GM23248 (cell line): ENCODE results near the gene SMG5. TPM values are rescaled to one million over a fixed set of nuclear protein-coding genes. Genes with fewer than 3 reads are reported as not detected.

Experiments
- DNase-seq: peaks from one replicate; pipeline ENCODE4 v3.0.0-alpha.2; 2015
- H2AFZ ChIP-seq: fragments of 200-600 bp; sonication (generic); 2 replicates; pipeline ENCODE4 v1.6.1; 2016; ENCODE audit warnings: antibody characterized with exemption
- H3F3A ChIP-seq: fragments of 200-600 bp; sonication (generic); 2 replicates; pipeline ENCODE4 v1.6.1; 2016; ENCODE audit warnings: mild to moderate bottlenecking, antibody characterized with exemption, mixed run types; ENCODE audit not compliant: insufficient read depth
- H3K27ac ChIP-seq: fragments of 200-600 bp; sonication (generic); 2 replicates; pipeline ENCODE4 v1.5.1; 2016; ENCODE audit warnings: mild to moderate bottlenecking
- H3K27me3 ChIP-seq: fragments of 200-600 bp; sonication (generic); replicated peaks from 2 replicates; pipeline ENCODE4 v1.6.1; 2016; ENCODE audit warnings: mild to moderate bottlenecking; ENCODE audit not compliant: insufficient read depth
- H3K36me3 ChIP-seq: fragments of 200-600 bp; sonication (generic); 2 replicates; pipeline ENCODE4 v1.6.1; 2016; ENCODE audit warnings: low read depth, mild to moderate bottlenecking
- H3K4me1 ChIP-seq: fragments of 200-600 bp; sonication (generic); 2 replicates; pipeline ENCODE4 v1.6.1; 2016; ENCODE audit warnings: mild to moderate bottlenecking; ENCODE audit not compliant: insufficient read depth
- H3K4me2 ChIP-seq: fragments of 200-600 bp; sonication (generic); one replicate; pipeline ENCODE4 v1.6.1; 2016; ENCODE audit warnings: mild to moderate bottlenecking; ENCODE audit not compliant: unreplicated experiment
- H3K4me3 ChIP-seq: fragments of 200-600 bp; sonication (generic); 2 replicates; pipeline ENCODE4 v1.5.1; 2016; ENCODE audit warnings: mild to moderate bottlenecking
- H3K79me2 ChIP-seq: fragments of 200-600 bp; sonication (generic); 2 replicates; pipeline ENCODE4 v1.6.1; 2016; ENCODE audit warnings: mild to moderate bottlenecking; ENCODE audit not compliant: insufficient read depth
- H3K9ac ChIP-seq: fragments of 200-600 bp; sonication (generic); 2 replicates; pipeline ENCODE4 v1.6.1; 2016; ENCODE audit warnings: mild to moderate bottlenecking
- H3K9me2 ChIP-seq: fragments of 200-600 bp; sonication (generic); 2 replicates; pipeline ENCODE4 v1.6.1; 2016; ENCODE audit warnings: mixed run types, mild to moderate bottlenecking, moderate library complexity; ENCODE audit not compliant: insufficient read depth
- H3K9me3 ChIP-seq: fragments of 200-600 bp; sonication (generic); one replicate; pipeline ENCODE4 v1.6.1; 2017; ENCODE audit warnings: low read depth
- H4K20me1 ChIP-seq: fragments of 200-600 bp; sonication (generic); 2 replicates; pipeline ENCODE4 v1.6.0; 2016; ENCODE audit not compliant: insufficient read depth
- EZH2 ChIP-seq: fragments of 200-600 bp; sonication (generic); IDR thresholded peaks from 2 replicates; pipeline ENCODE4 v1.6.1; 2018; ENCODE audit warnings: antibody characterized with exemption, mild to moderate bottlenecking; ENCODE audit not compliant: insufficient read depth, poor library complexity, severe bottlenecking
- EZH2phosphoT487 ChIP-seq: fragments of 200-600 bp; sonication (generic); IDR thresholded peaks from 2 replicates; pipeline ENCODE4 v1.6.1; 2018; ENCODE audit warnings: antibody characterized with exemption, moderate library complexity, mild to moderate bottlenecking, low read depth; ENCODE audit not compliant: insufficient read depth
- WGBS, 2 experiments: methylation state at CpG; one replicate each; pipeline ENCODE4 v1.1.6; 2015 to 2017; ENCODE audit warnings: low lambda C conversion rate in 2 of 2, low coverage in 1 of 2; ENCODE audit errors: missing lambda C conversion rate in 2 of 2; 5-methylcytosine and 5-hydroxymethylcytosine counted together
- in situ Hi-C: fragments of 300-500 bp; cut with MboI; formaldehyde crosslinking; loops from 2 replicates; pipeline ENCODE4 v1.15.0; 2020
- polyA plus RNA-seq: library from polyadenylated mRNA; unstranded; fragments of >200 nt; fragmentation: Nextera tagmentation; extraction: Ambion mirVana; gene quantifications from 2 replicates; pipeline ENCODE4 v1.2.1, GENCODE V29; 2016
- total RNA-seq: library from RNA; depleted of rRNA; stranded (reverse); fragments of >200 nt; shearing (Covaris generic); gene quantifications from 2 replicates; pipeline ENCODE4 v1.2.3, GENCODE V29; 2014; rRNA removed

Gene SMG5
- total and polyA plus RNA-seq, 2 experiments from 2014 or later: 32.2 to 60.0 TPM

DNA sequence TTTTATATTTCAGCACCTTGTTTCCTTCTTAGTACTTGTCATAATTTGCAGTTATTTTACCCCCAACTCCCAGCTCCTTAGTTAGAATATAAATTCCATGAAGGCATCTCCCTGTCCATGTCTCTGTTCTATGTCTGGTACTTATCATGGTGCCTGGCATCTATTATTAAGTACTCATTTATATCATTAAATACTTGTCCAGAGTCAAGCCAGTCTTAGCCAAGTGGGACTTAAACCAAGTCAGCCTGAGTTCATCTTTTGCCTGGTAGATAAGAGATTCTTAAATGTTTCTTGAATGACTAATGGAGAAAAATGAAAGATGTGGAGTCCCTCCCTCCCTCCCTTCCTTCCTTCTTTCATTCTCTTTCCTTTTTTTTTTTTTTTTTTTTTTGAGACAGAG, 79.3 kb downstream of the SMG5 start:
- peaks cover 5% of the 10 kb centered on the region for H3K36me3 ChIP-seq
- TF ChIP-seq EZH2phosphoT487: no peak
- TF ChIP-seq EZH2: no peak
- H2AFZ ChIP-seq: no peak overlapping the region
- no peaks in the 10 kb centered on the region for H3K9me2 ChIP-seq
- H3K27me3 ChIP-seq: no peaks in the 10 kb centered on the region
- H3K79me2 ChIP-seq: peaks cover 78% of the 10 kb centered on the region
- no peak overlapping the region for H3K4me3 ChIP-seq
- H3K4me2 ChIP-seq: peak overlapping the region; percentile 50
- peaks cover 10% of the 10 kb centered on the region; the same call in 1 of the 2 replicates for H3F3A ChIP-seq
- no peak overlapping the region; the same call in 1 of the 2 replicates for H3K27ac ChIP-seq
- in situ Hi-C loops: no loop called here
- DNase-seq: peak; percentile 58
- no peak overlapping the region for H3K9ac ChIP-seq
- no peaks in the 10 kb centered on the region for H3K9me3 ChIP-seq
- H3K4me1 ChIP-seq: peaks cover 10% of the 10 kb centered on the region
- 0 out of 2 replicates have a peak, but pooled peaks cover 2% of the 10 kb centered on the region for H4K20me1 ChIP-seq

DNA sequence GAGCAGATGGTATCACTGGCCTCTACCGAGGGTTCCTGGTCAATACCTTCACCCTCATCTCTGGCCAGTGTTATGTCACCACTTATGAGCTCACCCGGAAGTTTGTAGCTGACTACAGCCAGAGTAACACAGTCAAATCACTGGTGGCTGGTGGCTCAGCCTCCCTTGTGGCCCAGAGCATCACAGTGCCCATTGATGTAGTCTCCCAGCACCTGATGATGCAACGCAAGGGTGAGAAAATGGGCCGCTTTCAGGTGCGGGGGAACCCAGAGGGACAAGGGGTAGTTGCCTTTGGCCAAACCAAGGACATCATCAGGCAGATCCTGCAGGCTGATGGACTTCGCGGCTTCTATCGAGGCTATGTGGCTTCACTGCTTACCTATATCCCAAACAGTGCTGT, 82.6 kb downstream of the SMG5 start:
- H3K4me2 ChIP-seq: no peak overlapping the region
- in situ Hi-C loops: no loop called here
- H3K4me1 ChIP-seq: peaks cover 10% of the 10 kb centered on the region
- no peak overlapping the region for H3K9ac ChIP-seq
- no peak overlapping the region for H2AFZ ChIP-seq
- H3F3A ChIP-seq: peaks cover 10% of the 10 kb centered on the region; the same call in 1 of the 2 replicates
- WGBS, 2 experiments: 95 to 97% methylated on average over 8 of the region's 8 CpGs
- 0 out of 2 replicates have a peak, but pooled peaks cover 5% of the 10 kb centered on the region for H4K20me1 ChIP-seq
- H3K9me2 ChIP-seq: no peaks in the 10 kb centered on the region
- H3K36me3 ChIP-seq: no peaks in the 10 kb centered on the region; the same call in 1 of the 2 replicates
- H3K27me3 ChIP-seq: no peaks in the 10 kb centered on the region
- peaks cover 93% of the 10 kb centered on the region for H3K79me2 ChIP-seq
- no peaks in the 10 kb centered on the region for H3K9me3 ChIP-seq
- no peak for DNase-seq
- no peak overlapping the region for H3K4me3 ChIP-seq
- no peak overlapping the region for H3K27ac ChIP-seq
- TF ChIP-seq EZH2 (no peak), EZH2phosphoT487 (no peak)

Other genes starting within 250 kb of the SMG5 start
- 18.4 and 19.0 TPM in 2 replicates for gene UBQLN4, start 229.0 kb downstream of the SMG5 start, total RNA-seq
- 9.9 and 10.6 TPM in 2 replicates for gene UBQLN4, start 229.0 kb downstream of the SMG5 start, polyA plus RNA-seq
- gene LAMTOR2, start 228.0 kb downstream of the SMG5 start, total RNA-seq: 41.3 and 52.7 TPM in 2 replicates
- 140 and 143 TPM in 2 replicates for gene LAMTOR2, start 228.0 kb downstream of the SMG5 start, polyA plus RNA-seq
- not detected in 2 replicates for gene RAB25, start 221.7 kb downstream of the SMG5 start, total RNA-seq
- not detected in 2 replicates for gene RAB25, start 221.7 kb downstream of the SMG5 start, polyA plus RNA-seq
- gene MEX3A, start 200.4 kb downstream of the SMG5 start, total RNA-seq: 0.13 and 0.22 TPM in 2 replicates
- gene MEX3A, start 200.4 kb downstream of the SMG5 start, polyA plus RNA-seq: 0.05 TPM in 2 replicates
- gene LMNA, start 168.1 kb downstream of the SMG5 start, total RNA-seq: 1,219 and 1,322 TPM in 2 replicates
- 1,230 and 1,270 TPM in 2 replicates for gene LMNA, start 168.1 kb downstream of the SMG5 start, polyA plus RNA-seq
- gene SEMA4A, start 129.2 kb downstream of the SMG5 start, total RNA-seq: 1.1 TPM in 1 of 2 replicates, not detected in the other
- 0.35 and 0.51 TPM in 2 replicates for gene SEMA4A, start 129.2 kb downstream of the SMG5 start, polyA plus RNA-seq
- gene SLC25A44, start 88.7 kb downstream of the SMG5 start, total RNA-seq: 12.4 and 14.3 TPM in 2 replicates
- 15.4 and 16.4 TPM in 2 replicates for gene SLC25A44, start 88.7 kb downstream of the SMG5 start, polyA plus RNA-seq
- gene PMF1, start 69.8 kb downstream of the SMG5 start, total RNA-seq: 42.2 and 44.4 TPM in 2 replicates
- 47.7 and 49.7 TPM in 2 replicates for gene PMF1, start 69.8 kb downstream of the SMG5 start, polyA plus RNA-seq
- not detected in 2 replicates for gene BGLAP, start 40.6 kb downstream of the SMG5 start, total RNA-seq
- gene BGLAP, start 40.6 kb downstream of the SMG5 start, polyA plus RNA-seq: 0.25 and 0.54 TPM in 2 replicates
- 0.54 and 0.63 TPM in 2 replicates for gene PAQR6, start 34.8 kb downstream of the SMG5 start, total RNA-seq
- gene PAQR6, start 34.8 kb downstream of the SMG5 start, polyA plus RNA-seq: 0.38 and 0.81 TPM in 2 replicates
- 0.63 and 1.8 TPM in 2 replicates for gene TMEM79, start 1.5 kb upstream of the SMG5 start, total RNA-seq
- 3.8 and 3.9 TPM in 2 replicates for gene TMEM79, start 1.5 kb upstream of the SMG5 start, polyA plus RNA-seq
- gene GLMP, start 12.9 kb upstream of the SMG5 start, total RNA-seq: 77.8 and 89.7 TPM in 2 replicates
- gene GLMP, start 12.9 kb upstream of the SMG5 start, polyA plus RNA-seq: 59.9 and 63.8 TPM in 2 replicates
- not detected in 2 replicates for gene VHLL, start 16.5 kb upstream of the SMG5 start, total RNA-seq
- gene VHLL, start 16.5 kb upstream of the SMG5 start, polyA plus RNA-seq: not detected in 2 replicates
- gene CCT3, start 55.5 kb upstream of the SMG5 start, total RNA-seq: 248 and 307 TPM in 2 replicates
- 226 and 232 TPM in 2 replicates for gene CCT3, start 55.5 kb upstream of the SMG5 start, polyA plus RNA-seq
- not detected in 2 replicates for gene TSACC, start 55.7 kb upstream of the SMG5 start, total RNA-seq
- gene TSACC, start 55.7 kb upstream of the SMG5 start, polyA plus RNA-seq: 1.3 and 1.4 TPM in 2 replicates
- not detected in 2 replicates for gene RHBG, start 86.4 kb upstream of the SMG5 start, total RNA-seq
- not detected in 2 replicates for gene RHBG, start 86.4 kb upstream of the SMG5 start, polyA plus RNA-seq
- gene MEF2D, start 217.9 kb upstream of the SMG5 start, total RNA-seq: 22.3 and 23.6 TPM in 2 replicates
- 32.1 and 34.1 TPM in 2 replicates for gene MEF2D, start 217.9 kb upstream of the SMG5 start, polyA plus RNA-seq